GM18507 (cell line): Measurements from ENCODE around the gene PHF21B.
"Not testable (repeated sequence)": the region's sequence is repeated elsewhere in the genome, so short reads cannot be mapped to it uniquely, and the experiment has no call there.

ENCODE experiments used
- DNase-seq: peaks from one replicate; pipeline ENCODE4 v3.0.0; 2011; ENCODE audit warnings: low read depth; ENCODE audit not compliant: insufficient read length; ENCODE audit errors: extremely low spot score
- FAIRE-seq: peaks from 2 replicates; lab custom pipeline; 2011; peaks lifted over from hg19 to GRCh38; lab: Jason Lieb, UNC

PHF21B gene

DNA sequence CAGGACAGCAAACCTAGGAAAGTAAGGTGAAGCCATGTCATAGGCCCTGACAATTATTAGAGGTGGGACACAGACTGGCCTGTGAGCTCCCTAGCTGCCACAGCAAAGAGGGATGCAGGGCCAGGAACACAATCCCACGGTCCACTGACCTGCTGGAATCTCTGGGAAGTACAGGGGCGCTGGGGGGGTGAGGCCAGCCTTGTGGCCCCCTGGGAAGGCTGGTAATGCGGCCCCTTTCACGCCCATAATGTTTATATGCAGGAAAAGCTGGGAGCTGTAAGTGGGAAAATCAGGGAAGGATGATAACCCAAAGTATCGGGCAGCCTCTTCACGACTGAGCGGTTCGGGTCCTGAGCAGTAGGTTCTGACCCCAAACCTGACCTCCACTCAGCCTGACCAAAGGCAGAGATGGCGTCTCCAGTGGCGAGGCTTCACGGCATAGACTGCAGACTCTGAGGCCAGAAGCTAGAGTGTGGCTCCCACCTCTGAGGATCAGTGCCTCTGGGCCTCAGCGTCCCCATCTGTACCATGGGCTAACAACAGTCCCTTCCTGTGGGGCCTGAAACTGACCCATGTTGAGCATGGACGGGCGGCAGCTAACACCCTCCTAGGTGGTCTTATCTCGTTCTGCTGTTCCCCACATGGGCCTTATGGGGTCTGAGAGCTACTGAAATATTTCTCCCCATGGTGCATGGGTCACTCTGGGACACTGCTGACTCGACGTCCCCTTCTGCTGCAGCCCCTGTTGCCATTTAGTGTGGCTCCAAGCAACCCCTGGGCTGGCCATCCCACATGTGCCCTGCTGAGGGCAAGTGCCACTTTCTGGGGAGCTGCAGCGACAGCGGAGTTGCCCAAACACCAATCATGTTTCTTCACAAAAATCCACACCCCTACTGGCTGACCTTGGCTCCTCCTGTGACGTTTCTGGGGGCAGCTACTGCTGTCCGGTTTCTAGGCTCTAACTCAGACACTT is 101.8 kb downstream of the PHF21B start:
- DNase-seq, result no peak
- FAIRE-seq, result no peak

DNA sequence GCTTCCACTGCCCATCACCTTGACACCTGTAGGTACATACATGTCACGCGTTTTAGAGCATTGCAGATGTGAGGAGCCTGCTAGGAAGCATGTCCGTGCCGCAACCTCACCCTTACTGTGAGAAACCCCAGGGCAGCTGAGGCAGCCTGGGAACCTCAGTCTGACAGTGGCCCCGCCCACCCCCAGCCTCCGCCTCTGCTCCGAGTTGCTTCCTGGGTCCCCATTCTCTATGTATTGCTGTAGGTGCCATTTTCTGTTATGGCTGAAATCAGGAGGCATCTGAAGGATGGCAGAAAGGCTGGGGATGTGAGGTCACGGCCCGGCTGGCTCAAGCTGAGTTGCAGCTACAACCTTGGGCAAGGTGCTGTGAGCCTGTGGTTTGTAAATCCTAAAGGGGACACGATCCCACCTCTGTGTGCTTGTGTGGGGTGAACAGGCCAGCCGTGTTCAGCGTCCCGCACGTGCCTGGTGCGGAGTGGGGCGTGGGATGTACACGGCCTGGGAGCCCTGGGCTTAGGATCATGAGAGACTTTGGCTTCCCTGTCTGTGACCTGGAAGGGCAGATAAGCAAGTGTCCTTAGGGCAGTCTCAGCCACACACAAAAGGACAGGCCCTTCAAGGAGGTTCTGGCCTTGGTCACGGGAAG is 102.7 kb downstream of the PHF21B start:
- FAIRE-seq, result no peak

DNA sequence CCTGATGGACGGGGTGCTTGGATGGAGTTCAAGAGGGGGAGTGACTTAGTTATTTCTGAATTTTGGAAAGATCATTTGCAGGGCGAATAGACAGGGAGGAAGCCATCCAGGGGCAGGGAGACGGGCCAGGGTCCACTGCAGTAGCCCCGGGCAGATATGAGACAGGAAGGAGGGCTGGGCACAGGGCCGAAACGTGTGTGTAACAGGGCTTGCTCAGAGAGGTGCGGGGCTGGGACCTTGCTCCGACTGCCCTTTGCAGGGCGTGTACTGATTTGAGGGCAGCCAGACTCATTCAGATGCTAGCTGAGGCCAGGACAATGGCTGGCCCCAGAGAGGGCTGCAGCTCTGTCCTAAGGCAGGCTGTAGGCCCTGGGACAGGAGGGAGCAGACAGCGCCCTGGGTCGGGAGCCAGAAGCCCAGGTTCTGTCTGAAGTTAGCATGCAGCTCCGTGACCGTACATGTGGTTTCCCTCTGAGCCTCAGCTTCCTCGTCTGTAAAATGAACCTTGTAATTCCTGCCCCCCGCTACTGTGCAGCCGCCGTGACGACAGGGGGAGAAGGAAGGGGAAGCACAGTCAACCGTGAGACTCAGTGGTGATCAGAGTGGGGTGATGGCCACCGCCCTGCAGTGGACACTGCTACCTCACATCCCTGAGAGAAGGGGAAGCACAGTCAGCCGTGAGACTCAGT is 103.4 kb downstream of the PHF21B start:
- FAIRE-seq (no peak), DNase-seq (no peak)

More for the DNA sequence above, 102.7 kb downstream of the PHF21B start:
- no peak for DNase-seq

DNA sequence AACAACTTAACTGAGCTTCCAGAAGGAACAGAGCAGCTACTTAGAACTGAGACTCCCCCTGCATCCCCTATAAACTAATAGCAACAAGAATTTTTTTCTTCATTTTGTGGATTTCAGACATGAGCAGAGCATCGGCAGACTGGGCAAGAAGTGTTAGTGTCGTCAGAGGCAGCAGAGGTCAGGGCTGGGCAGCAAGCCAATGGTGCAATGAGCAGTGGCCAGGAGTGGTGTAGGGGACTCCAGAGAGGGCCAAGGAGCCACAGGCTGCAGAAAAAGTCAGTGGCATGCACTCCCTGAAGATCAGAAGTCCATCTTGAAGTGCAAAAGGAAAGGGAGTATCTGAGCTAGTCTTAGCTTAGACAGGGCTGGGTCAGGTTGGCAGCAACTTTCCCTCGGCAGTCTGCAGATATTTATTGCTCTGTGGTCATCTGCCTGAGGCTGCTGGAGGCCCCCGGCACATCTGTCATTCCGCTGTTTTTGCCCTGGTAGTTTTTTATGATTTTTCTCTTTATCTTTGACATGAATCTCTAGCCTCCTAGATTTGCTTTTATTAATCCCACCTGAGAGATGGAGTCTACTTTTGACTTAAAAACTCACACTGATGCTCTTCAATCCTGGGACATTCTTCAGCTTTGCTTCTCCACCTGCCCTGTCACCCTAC is 105.2 kb downstream of the PHF21B start:
- DNase-seq, FAIRE-seq: not testable (repeated sequence)

DNA sequence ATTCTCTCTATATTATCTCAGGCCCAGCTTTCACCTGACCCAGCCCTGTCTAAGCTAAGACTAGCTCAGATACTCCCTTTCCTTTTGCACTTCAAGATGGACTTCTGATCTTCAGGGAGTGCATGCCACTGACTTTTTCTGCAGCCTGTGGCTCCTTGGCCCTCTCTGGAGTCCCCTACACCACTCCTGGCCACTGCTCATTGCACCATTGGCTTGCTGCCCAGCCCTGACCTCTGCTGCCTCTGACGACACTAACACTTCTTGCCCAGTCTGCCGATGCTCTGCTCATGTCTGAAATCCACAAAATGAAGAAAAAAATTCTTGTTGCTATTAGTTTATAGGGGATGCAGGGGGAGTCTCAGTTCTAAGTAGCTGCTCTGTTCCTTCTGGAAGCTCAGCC is 106.6 kb downstream of the PHF21B start:
- not testable (repeated sequence) for FAIRE-seq

DNA sequence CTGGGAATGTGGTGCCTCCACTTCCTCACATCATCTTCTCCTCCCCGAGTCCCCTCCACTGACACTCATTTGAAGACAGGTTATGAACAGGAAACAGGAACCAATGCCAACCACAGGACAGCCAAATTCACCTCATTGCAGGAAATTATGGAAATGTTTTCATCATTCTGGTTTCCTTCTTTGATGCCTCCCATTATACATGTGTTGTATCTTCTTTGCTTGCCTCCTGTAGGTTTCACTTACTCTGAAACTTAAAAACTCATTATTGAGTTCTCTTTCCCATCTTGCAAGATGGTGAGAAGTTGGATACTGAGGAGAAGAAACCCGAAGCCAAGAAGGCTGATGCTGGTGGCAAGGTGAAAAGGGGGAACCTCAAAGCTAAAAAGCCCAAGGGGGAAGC is 108.5 kb downstream of the PHF21B start:
- no peak for DNase-seq
- no peak for FAIRE-seq

More for the DNA sequence above, 106.6 kb downstream of the PHF21B start:
- not testable (repeated sequence) for DNase-seq

DNA sequence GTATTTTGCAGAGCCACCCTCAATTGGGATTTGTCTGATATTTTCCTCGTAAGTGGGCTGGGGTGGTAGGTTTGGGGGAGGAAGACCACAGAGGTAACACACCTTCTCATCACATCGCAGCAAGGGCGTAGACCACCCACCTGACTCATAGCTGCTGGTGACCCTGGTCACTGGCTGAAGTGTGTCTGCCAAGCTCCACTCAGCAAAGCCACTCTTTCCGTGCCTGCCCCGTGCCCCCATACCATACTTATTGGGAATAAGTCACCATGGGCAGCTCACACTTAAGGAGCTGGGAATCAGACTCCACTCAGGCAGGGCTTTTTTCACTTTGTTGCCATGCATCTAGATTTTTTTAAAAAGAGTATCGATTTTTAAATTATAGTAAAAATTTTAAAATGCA is 111.6 kb downstream of the PHF21B start:
- FAIRE-seq, result no peak
- DNase-seq, result no peak

DNA sequence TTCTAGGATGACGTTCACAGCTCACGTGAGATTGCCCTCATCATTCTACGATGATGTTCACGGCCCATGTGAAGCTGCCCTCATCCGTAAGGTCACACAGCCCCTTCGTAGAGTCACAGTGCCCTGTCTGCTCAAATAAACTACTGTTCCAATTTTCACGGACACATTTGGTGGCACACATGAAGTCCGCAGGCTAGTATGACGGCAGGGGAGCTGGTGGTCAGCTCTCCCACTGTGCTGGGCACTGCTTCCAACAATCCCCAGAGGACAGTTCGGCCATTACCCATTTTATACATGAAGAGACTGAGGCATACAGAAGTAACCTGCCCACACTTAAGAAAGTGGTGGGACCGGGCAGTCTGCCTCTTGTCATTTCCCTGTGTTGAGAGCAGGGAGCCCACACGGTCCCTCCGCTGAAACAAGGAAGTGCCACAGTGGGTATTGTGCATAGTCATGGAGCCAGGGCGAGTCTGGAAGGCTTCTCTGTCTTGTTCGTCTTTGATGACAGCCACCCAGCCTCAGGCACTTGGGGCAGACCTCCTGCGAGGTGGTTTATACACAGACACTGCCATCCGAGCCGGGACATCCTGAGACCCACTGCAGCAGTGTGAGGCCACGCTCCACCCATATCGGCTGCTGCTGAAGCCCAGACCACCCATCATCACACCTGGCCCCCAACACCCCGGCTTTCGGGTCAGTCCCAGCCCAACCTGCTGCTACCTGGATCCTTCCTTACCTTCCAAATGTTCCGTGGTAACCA is 114.3 kb downstream of the PHF21B start:
- no peak for FAIRE-seq
- no peak for DNase-seq

DNA sequence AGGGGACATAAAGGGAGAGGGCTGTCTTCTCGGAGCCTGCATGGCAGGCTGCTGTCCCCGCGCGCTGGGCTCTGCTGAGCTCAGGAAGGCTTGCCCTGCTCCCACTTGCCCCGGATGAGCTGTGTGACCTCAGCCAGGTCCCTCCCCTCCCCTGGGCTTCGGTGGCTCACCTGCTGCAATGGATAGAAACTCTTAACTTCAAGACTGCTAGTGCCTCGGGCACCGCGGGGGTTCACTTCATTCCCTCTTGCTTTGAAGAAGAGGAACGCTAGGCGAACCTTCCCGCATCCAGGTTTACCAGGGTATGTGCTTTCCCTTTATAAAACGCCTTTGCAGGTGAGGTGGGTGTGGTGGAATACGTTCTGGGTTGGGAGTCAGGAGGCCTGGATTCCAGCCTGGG is 115.0 kb downstream of the PHF21B start:
- no peak for FAIRE-seq
- DNase-seq, result no peak

DNA sequence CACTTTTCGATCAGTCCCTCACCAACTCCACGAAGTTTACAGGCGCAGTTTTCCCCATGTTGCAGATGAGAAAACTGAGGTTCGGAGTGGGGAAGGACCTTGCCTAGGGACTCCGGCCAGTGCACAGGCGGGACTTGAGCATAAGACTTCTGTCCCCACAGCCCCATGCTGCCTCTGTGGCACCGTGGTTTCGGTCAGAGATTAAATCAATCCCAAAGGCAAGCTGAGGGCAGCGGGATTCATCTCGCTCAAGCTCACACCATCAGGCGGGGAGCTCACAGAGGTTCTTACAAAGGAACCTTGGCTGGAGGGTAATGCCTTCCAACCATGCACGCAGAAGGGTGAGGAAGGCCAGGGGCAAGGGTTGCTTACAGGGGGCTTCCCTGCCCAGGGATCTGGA is 115.5 kb downstream of the PHF21B start:
- no peak for DNase-seq
- no peak for FAIRE-seq

DNA sequence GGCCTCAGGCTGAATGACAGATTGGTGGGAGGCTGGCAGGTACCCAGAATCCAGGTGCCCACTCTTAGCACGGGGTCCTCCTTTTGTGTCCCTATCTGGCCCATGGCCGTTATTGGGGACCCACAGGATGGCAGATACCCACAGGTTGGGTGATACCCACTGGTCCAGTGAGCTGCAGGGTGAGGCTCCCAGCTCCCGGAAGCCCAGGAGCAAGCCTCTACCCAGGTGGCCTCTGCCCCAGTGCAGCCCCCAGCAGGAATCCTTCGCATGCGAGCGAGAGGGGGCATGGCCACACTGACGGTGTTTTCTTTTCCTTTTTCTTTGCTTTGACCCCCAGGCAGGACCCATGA is 116.1 kb downstream of the PHF21B start:
- FAIRE-seq (no peak), DNase-seq (no peak)

DNA sequence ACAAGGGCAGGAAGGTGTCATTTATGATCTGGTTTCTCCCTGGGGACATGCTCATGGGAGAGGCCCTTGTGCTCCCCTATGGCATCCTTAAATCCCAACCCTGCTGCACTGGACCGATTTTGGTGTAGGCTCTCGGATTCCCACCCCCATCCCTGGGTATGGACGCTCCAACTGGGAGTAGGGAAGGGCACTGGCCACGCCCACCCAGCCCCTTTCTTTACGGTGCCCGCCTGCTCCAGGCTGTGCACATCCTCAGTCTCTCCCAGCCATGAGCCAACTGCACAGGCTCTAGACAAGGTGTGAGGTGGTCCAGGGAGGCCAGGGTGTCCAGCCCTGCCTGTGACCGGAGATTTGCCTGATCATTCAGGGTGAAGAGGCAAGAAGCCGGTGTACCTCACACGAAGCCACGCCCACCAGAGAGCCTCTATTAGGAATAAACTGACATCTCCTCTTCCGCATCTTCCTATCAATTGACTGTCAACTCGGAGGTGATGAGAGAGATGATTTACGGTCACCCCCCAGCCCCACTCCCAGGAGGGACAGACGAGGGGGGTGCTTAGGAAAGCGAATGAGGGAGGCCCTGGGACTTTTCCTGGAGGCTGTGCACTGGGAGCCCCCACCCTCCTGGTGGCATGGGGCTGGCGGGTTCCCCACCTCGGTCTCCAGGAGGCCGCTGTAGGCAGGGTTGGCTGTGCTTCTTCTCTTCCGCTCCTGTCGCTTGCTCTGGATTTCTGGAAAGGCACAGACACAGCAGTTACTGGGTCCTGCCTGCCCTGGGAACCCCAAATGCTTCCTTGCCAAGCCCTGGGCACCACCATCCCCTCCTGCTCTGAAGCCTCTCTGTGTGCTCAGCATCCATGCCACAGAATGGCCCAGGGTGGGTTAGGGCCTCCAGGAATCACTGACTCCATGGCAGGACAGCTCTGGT is 116.7 kb downstream of the PHF21B start:
- FAIRE-seq (no peak), DNase-seq (no peak)

DNA sequence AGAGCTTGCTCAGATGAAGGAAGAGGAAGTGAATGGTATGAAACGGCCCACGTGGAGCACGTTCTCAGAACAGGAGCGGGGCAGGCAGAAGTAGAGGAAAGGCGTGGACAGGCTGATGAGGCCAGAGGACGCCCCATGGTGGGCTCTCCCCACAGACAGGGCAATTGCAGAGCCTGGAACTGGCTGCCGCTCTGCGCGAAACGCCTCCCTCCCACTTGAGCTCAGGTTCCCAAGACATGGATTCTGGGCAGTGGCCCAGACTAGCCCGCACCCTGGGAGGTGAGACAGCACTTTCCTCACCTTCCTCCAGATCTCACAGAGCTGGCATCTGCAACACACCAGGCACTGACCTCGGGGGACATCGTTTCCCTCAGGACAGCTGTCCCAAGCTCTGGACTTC is 117.6 kb downstream of the PHF21B start:
- FAIRE-seq, result no peak

DNA sequence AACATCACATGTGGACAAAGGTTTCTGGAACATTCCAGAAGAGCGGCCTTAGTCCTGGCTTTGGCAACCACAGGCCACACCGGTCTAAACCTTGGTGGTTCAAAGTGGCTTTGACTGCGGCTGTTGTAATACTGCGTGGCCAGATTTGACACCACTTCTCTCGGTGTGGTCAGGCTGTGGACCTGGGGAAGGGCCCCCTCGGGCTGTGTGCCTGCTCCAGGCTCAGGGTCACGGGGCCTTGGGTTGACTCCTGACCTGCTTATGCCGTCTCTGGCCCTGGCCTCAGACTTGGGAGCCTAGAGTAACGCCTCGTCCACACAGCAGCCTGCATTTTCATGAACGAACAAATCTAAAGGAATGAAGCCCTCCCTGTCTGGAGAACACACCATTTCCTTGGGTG is 118.0 kb downstream of the PHF21B start:
- DNase-seq (no peak), FAIRE-seq (no peak)

More for the DNA sequence above, 117.6 kb downstream of the PHF21B start:
- no peak for DNase-seq

DNA sequence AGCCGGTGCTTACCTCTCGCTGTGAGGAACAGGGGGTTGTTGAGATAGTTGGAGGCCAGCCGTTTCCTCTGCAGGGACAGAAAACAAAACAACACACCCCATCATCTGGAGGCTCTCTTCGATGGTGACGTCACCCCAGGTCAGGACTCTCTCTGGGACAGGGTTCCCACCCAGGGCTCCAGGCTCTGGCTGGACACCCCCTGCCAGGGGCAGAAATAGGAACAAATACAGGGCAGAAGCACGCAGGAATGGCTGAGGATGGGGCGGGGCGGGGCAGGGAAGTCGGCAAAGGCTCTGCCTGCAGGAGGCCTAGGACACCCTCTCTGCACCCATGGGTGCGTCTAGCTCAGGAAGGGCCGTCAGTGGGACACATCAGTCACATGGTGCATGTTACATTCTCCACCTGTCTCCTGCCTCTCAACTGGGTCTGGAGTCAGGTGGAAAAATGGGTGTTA is 118.5 kb downstream of the PHF21B start:
- FAIRE-seq (no peak), DNase-seq (no peak)

DNA sequence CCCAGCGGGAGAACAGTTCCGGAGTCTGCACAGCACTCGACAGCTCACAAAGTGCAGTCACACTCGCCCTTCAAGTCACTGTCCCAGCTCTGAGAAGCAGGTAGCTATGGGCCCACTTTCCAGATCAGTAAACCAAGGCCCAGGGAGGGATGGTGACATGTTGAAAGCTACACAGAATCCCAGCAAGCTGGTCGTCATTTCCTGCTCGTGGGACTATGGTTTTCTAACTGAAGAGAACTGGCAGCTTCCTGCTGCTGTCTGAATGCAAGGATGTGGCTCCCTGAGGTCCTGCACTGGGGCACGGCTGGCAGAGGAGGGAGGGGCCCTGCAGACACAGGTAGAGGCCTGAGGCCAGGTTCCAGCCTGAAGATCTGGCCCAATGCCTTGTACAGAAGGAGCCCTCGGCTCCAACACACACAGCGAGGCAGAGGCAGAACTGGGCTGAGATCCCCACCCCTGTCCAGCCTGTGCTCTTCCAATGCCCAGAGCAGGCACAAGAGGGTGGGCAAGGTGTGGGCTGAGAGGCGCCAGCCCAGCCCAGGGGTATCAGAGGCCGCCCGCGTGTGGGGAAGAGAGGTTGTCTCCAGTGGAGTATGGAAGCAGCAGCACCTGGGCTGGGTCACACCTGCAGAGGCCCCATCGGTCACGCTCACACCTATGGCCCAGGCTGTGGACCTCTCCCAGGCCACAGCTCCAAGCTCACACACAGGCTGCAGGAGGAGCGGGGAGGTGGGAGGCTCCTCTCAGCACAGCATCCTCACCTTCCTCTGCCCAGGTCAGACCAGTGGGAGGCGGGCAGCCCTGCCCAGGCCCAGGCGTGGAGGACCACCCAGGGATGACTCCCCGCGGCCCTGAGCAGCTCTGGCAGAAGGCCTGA is 119.2 kb downstream of the PHF21B start:
- DNase-seq (no peak), FAIRE-seq (no peak)

DNA sequence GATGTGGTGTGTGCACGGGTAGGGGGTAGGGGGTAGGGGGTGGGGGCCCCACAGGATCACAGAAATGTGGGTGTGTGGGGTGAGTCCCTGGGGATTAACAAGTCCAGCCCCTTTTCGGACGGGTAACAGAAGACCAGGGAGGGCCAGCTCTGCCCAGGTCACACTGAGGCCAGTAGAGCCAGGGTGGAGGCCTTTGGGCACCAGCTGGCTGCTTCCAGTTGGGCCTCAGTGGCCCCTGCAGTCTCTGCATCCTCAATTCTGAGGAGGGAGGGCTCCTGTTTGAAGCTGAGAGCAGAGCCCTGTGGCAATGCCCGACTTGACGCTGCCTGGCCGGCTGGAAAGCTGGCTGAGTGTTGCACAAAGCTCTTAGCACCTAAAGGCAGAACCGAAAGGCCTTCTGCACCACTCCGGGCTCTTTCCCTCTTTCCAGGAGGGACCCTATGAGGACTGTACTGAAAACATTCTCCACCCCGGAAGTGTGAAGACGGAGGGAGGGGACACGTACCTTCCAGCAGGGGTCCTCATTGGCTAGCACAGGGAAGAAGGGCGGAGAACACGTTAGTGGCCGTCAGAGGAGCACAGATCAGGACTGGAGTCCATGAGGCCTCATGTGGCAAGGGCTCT is 120.4 kb downstream of the PHF21B start:
- DNase-seq, result no peak
- no peak for FAIRE-seq
